ENCODE measurements around the gene GMPR2.

- TF ChIP-seq CTCF (IDR thresholded peaks at IDR 0.05; ENCODE audit: poor library complexity) (no peak), EZH2 (IDR thresholded peaks at IDR 0.05; ENCODE audit: borderline replicate concordance) (no peak), EZH2phosphoT487 (IDR thresholded peaks at IDR 0.05; ENCODE audit: low read depth, severe bottlenecking, unreplicated experiment) (no peak)
Observed at GRCh38 chr14:24272467-24272866, 39.7 kb downstream of the GMPR2 start.

Measured in hepatocyte (in vitro differentiated cells).